ENCODE data around the gene CIB1. TPM values are rescaled to one million over a fixed set of nuclear protein-coding genes. Genes with fewer than 3 reads are reported as not detected.

The CIB1 gene
- total RNA-seq, 3 donors from 2014 or later = 30.2 to 61.3 (median 49.5) TPM

- intact Hi-C loops (cut with DNase I; ENCODE audit: low total_unique reads) = no loop called here
- Histone ChIP-seq H3K4me1 (no peaks in the 10 kb centered on the region), H3K4me3 (peak within 1 kb of the TSS; percentile 50 to 88 (median 60)), H3K27me3 (no peaks in the 10 kb centered on the region), H3K36me3 (no peaks in the 10 kb centered on the region), H3K9me3 (no peaks in the 10 kb centered on the region), H3K27ac (peak within 1 kb of the TSS; percentile 52 to 75)
- DNase-seq (ENCODE audit: low spot score in 2 of 2) = peak; percentile 85 to 86
- no peak for TF ChIP-seq POLR2A (IDR thresholded peaks at IDR 0.05)
- peak; percentile 12 to 24 (median 22) for TF ChIP-seq POLR2AphosphoS5 (IDR thresholded peaks at IDR 0.05)
- peak in 1 of 3 donors; percentile 17 for TF ChIP-seq CTCF (IDR thresholded peaks at IDR 0.05)
Observed at GRCh38 chr15:90249203-90249863, 15.6 kb upstream of the CIB1 start, which contains the start of gene TTLL13. TSS of gene TTLL13 (plus strand) at chr15:90249556. CDS start at chr15:90250631, 1,075 bp downstream.

- Histone ChIP-seq H3K36me3 (no peaks in the 10 kb centered on the region), H3K27me3 (no peaks in the 10 kb centered on the region), H3K27ac (peak overlapping the region in 1 of 2 donors; percentile 32), H3K9me3 (no peaks in the 10 kb centered on the region), H3K4me3 (peak overlapping the region; percentile 50 to 88 (median 60)), H3K4me1 (no peaks in the 10 kb centered on the region)
- intact Hi-C loops (cut with DNase I; ENCODE audit: low total_unique reads) = no loop called here
- DNase-seq (ENCODE audit: low spot score in 2 of 2) = no peak
- no peak for TF ChIP-seq CTCF (IDR thresholded peaks at IDR 0.05)
- no peak for TF ChIP-seq POLR2AphosphoS5 (IDR thresholded peaks at IDR 0.05)
- TF ChIP-seq POLR2A (IDR thresholded peaks at IDR 0.05) = no peak
Observed at GRCh38 chr15:90248789-90249202, 15.1 kb upstream of the CIB1 start.

- H3K4me3 ChIP-seq = no peak overlapping the region
- no peak overlapping the region for H3K27ac ChIP-seq
- no peaks in the 10 kb centered on the region for H3K27me3 ChIP-seq
- TF ChIP-seq POLR2AphosphoS5 (IDR thresholded peaks at IDR 0.05) (no peak), POLR2A (IDR thresholded peaks at IDR 0.05) (no peak), CTCF (IDR thresholded peaks at IDR 0.05) (no peak)
- DNase-seq (ENCODE audit: low spot score in 2 of 2) = no peak
- no peaks in the 10 kb centered on the region for H3K36me3 ChIP-seq
- intact Hi-C loops (cut with DNase I; ENCODE audit: low total_unique reads) = no loop called here
- no peaks in the 10 kb centered on the region for H3K9me3 ChIP-seq
- H3K4me1 ChIP-seq = no peaks in the 10 kb centered on the region
Observed at GRCh38 chr15:90243943-90244639, 10.3 kb upstream of the CIB1 start.

- DNase-seq (ENCODE audit: low spot score in 2 of 2) = no peak
- Histone ChIP-seq H3K4me1 (no peaks in the 10 kb centered on the region), H3K9me3 (no peaks in the 10 kb centered on the region), H3K27ac (no peak overlapping the region), H3K36me3 (no peaks in the 10 kb centered on the region), H3K27me3 (no peaks in the 10 kb centered on the region), H3K4me3 (no peak overlapping the region)
- TF ChIP-seq CTCF (IDR thresholded peaks at IDR 0.05) (no peak), POLR2AphosphoS5 (IDR thresholded peaks at IDR 0.05) (no peak), POLR2A (IDR thresholded peaks at IDR 0.05) (no peak)
- intact Hi-C loops (cut with DNase I; ENCODE audit: low total_unique reads) = no loop called here
Observed at GRCh38 chr15:90241343-90242192, 7.8 kb upstream of the CIB1 start.

Measured in breast epithelium (tissue), 4 donors.